ENCODE data around the gene RAB4A. TPM values are rescaled to one million over a fixed set of nuclear protein-coding genes. Genes with fewer than 3 reads are reported as not detected.

The RAB4A gene
- total RNA-seq, 2 donors from 2014 or later = 25.5 to 29.5 TPM

- H3K36me3 ChIP-seq = no peaks in the 10 kb centered on the region
These were observed 83.3 kb downstream of the RAB4A start for GRCh38 chr1:229354226-229354625.

More at GRCh38 chr1:229354226-229354625, 83.3 kb downstream of the RAB4A start:
- Histone ChIP-seq H3K4me1 (ENCODE audit: control insufficient read depth in 1 of 2, low read depth in 2 of 2) (no peaks in the 10 kb centered on the region), H3K27ac (no peak overlapping the region), H3K27me3 (replicated peaks; ENCODE audit: insufficient read depth) (no peaks in the 10 kb centered on the region), H3K9me3 (peaks cover 5% of the 10 kb centered on the region), H3K4me3 (no peak overlapping the region)
- no peak for DNase-seq (ENCODE audit: low spot score)
- ATAC-seq (ENCODE audit: insufficient number of reproducible peaks, low FRiP score, low read depth) = no peak
- TF ChIP-seq, protein P1, sequence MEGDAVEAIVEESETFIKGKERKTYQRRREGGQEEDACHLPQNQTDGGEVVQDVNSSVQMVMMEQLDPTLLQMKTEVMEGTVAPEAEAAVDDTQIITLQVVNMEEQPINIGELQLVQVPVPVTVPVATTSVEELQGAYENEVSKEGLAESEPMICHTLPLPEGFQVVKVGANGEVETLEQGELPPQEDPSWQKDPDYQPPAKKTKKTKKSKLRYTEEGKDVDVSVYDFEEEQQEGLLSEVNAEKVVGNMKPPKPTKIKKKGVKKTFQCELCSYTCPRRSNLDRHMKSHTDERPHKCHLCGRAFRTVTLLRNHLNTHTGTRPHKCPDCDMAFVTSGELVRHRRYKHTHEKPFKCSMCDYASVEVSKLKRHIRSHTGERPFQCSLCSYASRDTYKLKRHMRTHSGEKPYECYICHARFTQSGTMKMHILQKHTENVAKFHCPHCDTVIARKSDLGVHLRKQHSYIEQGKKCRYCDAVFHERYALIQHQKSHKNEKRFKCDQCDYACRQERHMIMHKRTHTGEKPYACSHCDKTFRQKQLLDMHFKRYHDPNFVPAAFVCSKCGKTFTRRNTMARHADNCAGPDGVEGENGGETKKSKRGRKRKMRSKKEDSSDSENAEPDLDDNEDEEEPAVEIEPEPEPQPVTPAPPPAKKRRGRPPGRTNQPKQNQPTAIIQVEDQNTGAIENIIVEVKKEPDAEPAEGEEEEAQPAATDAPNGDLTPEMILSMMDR (IDR thresholded peaks at IDR 0.05) = no peak

Other genes starting within 250 kb of the RAB4A start
- 1 to 10 TPM; 3.8 to 5.6 TPM for gene CCSAP, start 71.9 kb downstream of the RAB4A start, total RNA-seq
- gene ACTA1, start 163.0 kb downstream of the RAB4A start, total RNA-seq = 1 to 10 TPM in 1 of 2 donors, under 1 TPM in 1; 0.99 to 2.3 TPM
- 10 to 100 TPM; 25.0 to 45.6 TPM for gene NUP133, start 237.2 kb downstream of the RAB4A start, total RNA-seq